NCI-H2029 treated with DMSO at 0.1 percent for 48 hours (cell line): Measurements from ENCODE around the gene TCERG1.
"Not testable (repeated sequence)": the region's sequence is repeated elsewhere in the genome, so short reads cannot be mapped to it uniquely, and the experiment has no call there.

Experiments used
- DNase-seq: peaks from one replicate; lab custom pipeline; 2025; lab: John Stamatoyannopoulos, UW

The TCERG1 gene

GRCh38 chr5:146521403-146522106 is 74.4 kb downstream of the TCERG1 start:
- DNase-seq: peak; percentile 12

GRCh38 chr5:146523698-146524097 is 76.6 kb downstream of the TCERG1 start:
- DNase-seq: no peak

- no peak for DNase-seq
Measured at GRCh38 chr5:146527785-146528184, 80.7 kb downstream of the TCERG1 start.

DNA sequence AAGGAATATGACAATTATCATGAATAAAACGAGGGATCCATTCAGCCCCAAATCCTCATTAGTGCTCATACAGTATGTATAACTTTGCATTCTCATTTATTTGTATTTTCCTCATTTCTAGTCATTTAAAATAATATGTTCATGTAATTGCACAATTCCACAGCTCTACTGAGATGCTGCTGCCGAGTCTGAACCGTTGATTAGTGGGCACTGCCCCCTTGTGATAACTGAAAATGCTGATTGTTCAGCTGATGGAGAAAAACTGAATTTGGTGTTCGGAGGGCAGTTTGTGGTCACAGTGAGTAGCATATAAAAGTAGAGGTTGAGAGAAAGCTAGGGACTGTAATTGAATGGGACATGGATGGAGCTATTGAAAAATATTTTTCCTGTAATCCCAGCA is 81.1 kb downstream of the TCERG1 start:
- no peak for DNase-seq

- no peak for DNase-seq
Measured at GRCh38 chr5:146529984-146530383, 82.9 kb downstream of the TCERG1 start.

- DNase-seq: peak; percentile 75
Measured at GRCh38 chr5:146533260-146533857, 86.2 kb downstream of the TCERG1 start.

- no peak for DNase-seq
Measured at GRCh38 chr5:146533882-146534281, 86.7 kb downstream of the TCERG1 start.

- DNase-seq: no peak
Measured at GRCh38 chr5:146538432-146538831, 91.3 kb downstream of the TCERG1 start.

GRCh38 chr5:146539973-146540372 is 92.8 kb downstream of the TCERG1 start:
- no peak for DNase-seq

DNA sequence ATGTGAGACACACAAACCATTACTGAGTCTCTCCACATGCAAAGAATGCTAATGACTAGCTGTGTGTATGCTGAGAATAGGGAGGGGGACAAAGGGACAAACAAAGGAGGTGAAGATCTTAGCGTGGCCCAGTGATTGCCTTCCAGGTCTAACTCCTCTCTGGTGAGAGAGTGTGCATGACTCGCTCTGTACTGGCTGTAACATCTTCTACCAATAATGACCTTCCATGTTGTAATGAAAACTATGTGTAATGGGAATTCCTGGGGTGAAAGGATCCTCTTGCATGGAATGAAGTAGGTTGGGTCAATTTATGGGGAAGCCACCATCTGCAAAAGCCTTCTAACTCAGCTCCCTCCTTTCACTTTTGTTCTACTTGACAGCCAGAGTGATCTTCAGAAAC is 93.3 kb downstream of the TCERG1 start:
- DNase-seq: no peak

- peak; percentile 66 for DNase-seq
Measured at GRCh38 chr5:146541958-146542849, 95.1 kb downstream of the TCERG1 start.

DNA sequence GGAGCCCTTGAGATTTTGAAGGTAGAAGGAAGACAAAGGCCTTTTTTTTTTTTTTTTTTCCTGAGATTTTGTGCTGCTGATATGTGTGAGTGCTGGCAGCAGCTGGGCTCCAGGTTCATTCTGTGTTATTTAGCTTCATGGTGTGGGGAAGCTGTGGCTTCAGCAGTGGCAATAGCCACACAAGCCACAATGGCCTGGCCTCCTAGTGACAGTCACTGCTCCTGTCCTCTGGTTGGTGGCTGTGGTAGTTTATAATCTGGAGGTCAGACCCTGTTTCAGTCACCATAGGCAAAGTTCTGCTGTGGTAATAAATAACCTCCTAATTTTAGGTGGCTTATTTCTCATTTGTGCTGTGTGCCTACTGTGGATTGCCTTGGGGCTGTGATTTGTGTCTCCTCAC is 97.1 kb downstream of the TCERG1 start:
- no peak for DNase-seq

DNA sequence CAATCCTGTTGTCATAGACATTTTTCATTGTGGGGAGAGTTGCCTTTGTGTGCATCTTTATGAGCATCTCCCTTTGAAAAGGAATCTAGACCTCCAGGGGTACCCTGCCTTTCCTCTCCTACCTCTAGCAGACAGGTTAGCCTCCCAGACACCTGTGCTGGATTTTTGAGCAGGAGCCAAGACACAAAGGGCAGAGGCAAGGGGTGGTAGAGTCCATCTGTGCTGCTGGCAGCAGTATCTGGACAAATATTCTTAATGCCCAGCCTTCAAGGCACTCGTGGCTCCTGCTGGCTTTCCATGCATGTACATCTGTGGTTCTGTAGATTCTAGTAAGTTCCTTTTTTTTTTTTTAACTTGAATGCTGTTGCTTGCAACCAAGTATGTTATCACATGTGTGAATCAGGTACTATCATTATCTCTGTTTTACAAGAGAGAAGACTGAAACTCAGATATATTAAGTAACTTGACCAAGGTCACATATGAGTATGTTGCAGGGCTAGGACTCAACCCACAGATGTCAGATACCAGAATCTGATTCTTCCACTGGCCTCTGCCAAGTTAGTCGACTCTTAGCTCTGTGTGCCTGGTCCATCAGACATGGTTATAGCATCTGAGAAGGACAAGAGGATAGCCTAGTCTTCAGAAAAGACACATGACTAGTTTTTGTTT is 101.8 kb downstream of the TCERG1 start:
- no peak for DNase-seq

DNA sequence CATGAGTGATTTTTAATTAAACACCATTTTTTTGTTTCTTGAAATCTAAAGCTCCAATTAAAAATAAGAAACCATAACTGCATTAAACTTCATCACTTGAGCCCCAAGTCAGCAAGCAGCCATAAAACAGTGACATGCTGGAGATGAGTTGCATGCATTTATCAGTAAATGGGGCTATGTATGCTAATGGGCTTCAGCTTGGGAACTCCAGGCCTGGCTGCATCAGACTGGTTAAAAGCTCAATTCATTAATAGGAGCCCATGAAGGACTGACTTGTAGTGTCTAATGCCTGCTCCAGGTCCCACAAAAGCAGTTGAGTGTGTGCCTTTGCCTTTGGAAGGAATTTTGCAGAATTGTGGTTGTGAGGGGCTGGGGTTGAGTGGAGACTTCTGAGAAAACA is 102.5 kb downstream of the TCERG1 start:
- no peak for DNase-seq

DNA sequence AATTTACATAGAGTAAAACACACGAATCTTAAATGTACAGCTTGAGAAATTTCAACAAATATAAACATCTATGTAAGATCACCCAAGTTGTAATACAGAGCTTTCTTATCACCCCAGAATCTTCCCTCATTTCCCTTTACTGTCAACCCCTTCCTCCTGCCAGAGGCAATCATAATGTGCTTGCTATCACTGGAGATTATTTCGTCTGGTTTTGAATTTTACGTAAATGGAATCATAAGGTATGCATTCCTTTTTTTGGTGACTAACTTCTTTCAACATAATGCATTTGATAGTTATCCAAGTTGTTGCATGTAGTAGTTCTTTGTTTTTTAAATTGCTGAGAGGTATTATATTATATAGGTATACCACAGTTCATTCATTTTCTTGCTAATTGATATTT is 106.3 kb downstream of the TCERG1 start:
- DNase-seq: no peak

- not testable (repeated sequence) for DNase-seq
Measured at GRCh38 chr5:146556884-146557283, 109.8 kb downstream of the TCERG1 start.

DNA sequence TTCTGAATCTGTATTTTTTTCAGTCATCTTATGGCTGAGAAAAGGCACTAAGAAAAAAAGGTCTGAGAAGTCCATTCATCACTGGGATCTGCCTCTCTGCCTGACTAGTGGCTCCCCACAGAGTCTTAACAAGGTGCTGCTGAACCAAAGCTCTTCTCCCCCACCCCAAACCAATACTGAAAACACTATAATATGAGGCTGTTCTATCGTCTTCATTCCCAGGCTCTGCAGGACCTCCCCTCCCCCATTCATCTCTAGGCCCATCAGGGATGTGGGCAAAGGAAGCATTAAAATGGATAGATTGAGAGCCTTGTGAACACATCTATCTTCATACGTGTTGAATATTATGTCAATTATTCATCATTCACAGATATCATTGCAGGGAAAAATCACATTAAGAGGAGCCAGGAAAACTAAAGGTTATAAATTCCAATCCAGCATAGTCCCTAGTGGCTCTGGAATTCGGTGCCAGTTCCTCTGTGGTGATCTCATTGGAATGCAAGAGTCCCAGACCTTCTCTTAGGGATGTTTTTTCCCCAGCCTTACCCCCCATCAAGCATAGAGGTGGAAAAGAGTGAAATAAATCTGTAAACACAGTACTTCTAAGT is 113.2 kb downstream of the TCERG1 start:
- no peak for DNase-seq
